GM12874 (cell line): ENCODE measurements around the gene GPC6.

Experiments
- TF ChIP-seq, protein P1 (sequence below): IDR thresholded peaks from 2 replicates; pipeline ENCODE4 v1.5.1; 2011; ENCODE audit warnings: low read depth, mild to moderate bottlenecking, control low read depth, low read length, moderate library complexity; ENCODE audit not compliant: insufficient read depth

Gene GPC6

DNA sequence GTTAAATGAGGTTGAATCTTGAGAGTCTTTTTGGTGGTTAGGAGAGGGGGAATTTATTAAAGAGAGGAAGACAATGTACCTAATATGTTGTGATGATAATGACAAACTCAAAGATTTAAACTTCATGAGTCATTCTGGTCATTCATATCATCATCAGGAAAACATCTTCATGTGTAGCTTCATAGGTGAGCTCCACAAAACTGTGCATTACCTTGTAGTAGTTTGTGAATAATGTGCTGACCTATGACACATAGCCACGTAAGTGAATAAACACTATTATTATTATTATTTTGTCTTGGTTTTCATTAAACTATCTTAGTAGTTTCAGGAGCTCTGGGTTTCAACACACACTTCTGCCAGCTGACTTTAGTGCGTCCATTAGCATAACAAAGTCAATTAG, 997 bp upstream of the GPC6 start:
- TF ChIP-seq, protein P1, sequence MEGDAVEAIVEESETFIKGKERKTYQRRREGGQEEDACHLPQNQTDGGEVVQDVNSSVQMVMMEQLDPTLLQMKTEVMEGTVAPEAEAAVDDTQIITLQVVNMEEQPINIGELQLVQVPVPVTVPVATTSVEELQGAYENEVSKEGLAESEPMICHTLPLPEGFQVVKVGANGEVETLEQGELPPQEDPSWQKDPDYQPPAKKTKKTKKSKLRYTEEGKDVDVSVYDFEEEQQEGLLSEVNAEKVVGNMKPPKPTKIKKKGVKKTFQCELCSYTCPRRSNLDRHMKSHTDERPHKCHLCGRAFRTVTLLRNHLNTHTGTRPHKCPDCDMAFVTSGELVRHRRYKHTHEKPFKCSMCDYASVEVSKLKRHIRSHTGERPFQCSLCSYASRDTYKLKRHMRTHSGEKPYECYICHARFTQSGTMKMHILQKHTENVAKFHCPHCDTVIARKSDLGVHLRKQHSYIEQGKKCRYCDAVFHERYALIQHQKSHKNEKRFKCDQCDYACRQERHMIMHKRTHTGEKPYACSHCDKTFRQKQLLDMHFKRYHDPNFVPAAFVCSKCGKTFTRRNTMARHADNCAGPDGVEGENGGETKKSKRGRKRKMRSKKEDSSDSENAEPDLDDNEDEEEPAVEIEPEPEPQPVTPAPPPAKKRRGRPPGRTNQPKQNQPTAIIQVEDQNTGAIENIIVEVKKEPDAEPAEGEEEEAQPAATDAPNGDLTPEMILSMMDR: no peak

DNA sequence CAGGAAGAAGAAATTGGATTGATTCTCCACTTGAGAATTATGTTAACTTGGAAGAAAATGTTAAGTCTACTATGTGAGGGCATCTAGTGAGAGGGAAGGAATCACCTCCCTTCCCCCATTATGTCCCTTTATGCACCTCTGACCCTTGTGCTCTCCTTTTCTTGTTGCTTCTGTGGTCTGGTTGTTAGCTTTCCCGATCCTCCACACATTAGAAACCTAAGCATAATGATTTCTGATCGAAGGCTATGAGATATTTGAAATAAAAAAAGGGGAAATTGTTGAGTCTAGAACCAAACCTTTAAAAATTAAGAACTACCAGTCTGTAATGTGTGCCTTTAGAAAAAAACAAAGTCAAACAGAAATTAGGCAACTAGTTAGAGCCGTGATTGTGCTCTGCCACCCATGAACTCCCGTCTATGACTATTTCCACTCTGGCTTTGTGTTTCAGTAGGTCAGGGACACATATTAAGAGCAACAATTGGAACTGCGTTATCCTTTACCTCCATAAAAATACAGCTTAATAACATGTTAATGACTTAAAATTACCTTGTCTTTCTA, 463 bp upstream of the GPC6 start:
- TF ChIP-seq, protein P1: no peak

DNA sequence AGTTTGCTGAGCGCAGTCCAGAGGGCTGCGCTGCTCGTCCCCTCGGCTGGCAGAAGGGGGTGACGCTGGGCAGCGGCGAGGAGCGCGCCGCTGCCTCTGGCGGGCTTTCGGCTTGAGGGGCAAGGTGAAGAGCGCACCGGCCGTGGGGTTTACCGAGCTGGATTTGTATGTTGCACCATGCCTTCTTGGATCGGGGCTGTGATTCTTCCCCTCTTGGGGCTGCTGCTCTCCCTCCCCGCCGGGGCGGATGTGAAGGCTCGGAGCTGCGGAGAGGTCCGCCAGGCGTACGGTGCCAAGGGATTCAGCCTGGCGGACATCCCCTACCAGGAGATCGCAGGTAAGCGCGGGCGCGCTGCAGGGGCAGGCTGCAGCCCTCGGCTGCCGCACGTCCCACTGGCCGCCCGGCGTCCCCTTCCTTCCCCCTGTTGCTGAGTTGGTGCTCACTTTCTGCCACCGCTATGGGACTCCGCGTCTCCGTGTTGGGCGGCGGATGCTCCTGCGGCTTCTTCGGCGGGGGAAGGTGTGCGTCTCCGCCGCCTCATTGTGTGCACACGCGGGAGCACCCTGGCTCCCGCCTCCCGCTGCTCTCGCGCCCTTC, 772 bp downstream of the GPC6 start:
- TF ChIP-seq, protein P1: no peak

DNA sequence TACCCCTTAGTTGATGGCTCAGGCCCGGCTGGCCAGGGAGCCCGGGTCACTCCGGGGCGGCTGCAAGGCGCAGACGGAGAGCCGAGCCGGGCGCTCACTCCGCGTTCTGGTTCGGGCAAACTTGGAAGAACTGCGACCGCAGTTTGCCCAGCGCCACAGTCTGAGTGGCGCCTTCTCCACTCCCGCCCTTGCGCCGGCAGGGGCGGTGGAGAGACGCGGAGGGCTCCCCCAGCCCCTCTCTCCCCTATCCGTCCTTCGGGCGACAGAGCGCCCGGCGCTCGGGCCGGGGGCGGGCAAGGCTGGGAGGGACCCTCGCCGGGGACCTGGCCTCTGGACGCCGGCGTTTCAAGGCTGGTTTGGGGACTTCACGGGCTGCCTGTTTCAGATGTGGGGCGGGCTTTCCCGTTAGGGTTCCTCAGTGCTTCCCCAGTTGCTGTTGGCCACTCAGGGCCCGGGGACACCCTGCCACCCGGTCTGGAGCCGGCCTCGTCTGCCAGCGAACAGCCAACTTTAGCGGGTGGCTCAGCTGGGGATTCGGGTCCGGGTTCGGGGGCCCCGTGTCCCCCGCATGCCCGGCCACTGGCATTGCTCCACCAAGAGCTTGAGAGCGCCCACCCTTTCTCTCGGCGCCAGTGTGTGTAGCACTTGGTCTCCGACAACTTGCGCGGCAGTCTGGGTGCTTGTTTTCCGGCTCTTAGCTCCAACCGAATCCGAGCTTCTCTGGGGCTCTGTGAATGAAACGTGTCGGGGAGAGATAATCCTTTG, 1.5 kb downstream of the GPC6 start:
- TF ChIP-seq, protein P1: no peak

DNA sequence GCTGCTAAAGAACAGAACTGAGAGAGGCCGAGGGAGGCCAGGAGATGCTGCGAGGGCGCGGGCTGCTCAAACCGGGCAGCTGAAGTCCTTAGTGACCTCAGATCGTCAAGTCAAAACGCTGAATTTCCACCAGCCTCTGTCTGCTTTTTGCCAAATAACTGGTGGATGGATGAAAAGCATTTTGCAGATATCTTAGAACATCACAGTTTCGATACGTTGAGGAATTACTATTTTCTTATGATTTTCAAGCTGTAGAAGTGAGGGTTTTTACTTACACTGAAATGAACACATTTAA, 2.0 kb downstream of the GPC6 start:
- TF ChIP-seq, protein P1: no peak

DNA sequence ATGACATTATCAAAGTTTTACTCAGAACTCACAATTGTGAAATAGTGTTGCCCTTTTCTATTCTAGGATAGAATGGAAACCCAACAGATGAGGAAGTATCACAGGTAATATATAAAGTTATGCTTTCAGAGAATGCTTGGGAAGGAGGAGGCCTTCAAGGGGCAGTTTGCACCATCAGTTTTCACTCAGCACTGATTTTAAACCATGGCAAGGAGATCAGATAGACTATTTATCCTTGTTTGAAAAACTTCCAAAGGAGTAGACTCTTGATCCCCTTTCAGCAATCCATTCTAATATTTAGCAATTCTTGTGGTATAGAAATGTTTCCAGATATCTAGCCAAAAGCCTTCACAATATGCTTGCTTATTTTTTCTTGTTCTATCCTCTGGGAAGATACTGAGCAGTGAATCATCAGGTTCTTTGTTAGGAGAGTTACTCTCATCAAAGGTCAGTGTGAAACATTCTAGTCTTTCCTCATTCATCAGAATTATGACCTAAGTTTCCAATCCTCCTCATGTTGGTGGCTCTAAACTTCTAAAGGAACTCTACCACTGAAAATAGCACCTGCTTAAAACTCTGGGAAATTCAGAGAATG, 3.8 kb downstream of the GPC6 start:
- TF ChIP-seq, protein P1: no peak

DNA sequence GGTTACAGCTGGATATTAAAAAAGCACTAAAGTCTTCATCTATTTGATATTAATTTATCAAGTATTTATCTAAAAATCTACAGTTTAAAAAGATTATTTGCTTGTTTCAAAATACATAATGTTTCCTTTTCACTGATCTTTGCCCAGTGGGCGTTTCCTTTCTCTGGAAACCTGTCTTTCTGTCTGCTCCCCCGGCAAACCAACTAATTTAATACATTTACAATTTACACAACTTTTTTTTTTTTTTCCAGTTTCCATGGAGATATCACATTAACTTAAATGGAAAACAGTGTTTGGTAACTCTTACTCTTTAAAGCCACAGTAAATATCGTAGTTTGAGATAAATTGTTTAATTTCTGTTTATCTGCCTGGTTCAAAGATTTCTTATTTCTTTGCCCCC, 5.3 kb downstream of the GPC6 start:
- TF ChIP-seq, protein P1: no peak
